GM13977 (cell line): ENCODE data around the gene DPY19L2.
"Not testable (repeated sequence)": the region's sequence is repeated elsewhere in the genome, so short reads cannot be mapped to it uniquely, and the experiment has no call there.

Source experiments
- DNase-seq: peaks from one replicate; pipeline ENCODE4 v3.0.0; 2012; ENCODE audit warnings: low spot score
- in situ Hi-C: fragments of 300-500 bp; cut with MboI; formaldehyde crosslinking; loops from one replicate; pipeline ENCODE4 v1.12.0; 2022; ENCODE audit warnings: low sequenced_read_pairs, low pct_unique_long_range_greater_than_20kb, mixed read lengths, inconsistent platforms; ENCODE audit not compliant: unreplicated experiment

The DPY19L2 gene

GRCh38 chr12:63609281-63609680 is 59.0 kb downstream of the DPY19L2 start:
- in situ Hi-C loops = not testable (repeated sequence)

GRCh38 chr12:63604985-63605384 is 63.3 kb downstream of the DPY19L2 start:
- in situ Hi-C loops, DNase-seq: not testable (repeated sequence)

More at GRCh38 chr12:63609281-63609680, 59.0 kb downstream of the DPY19L2 start:
- DNase-seq = not testable (repeated sequence)

- in situ Hi-C loops, DNase-seq: not testable (repeated sequence)
Measured at GRCh38 chr12:63594828-63595227, 73.5 kb downstream of the DPY19L2 start.

GRCh38 chr12:63584426-63584825 is 83.9 kb downstream of the DPY19L2 start:
- in situ Hi-C loops, DNase-seq: not testable (repeated sequence)

GRCh38 chr12:63583289-63583688 is 85.0 kb downstream of the DPY19L2 start:
- DNase-seq, in situ Hi-C loops: not testable (repeated sequence)

- in situ Hi-C loops = not testable (repeated sequence)
Measured at GRCh38 chr12:63577631-63578030, 90.7 kb downstream of the DPY19L2 start.

GRCh38 chr12:63572038-63572437 is 96.3 kb downstream of the DPY19L2 start:
- DNase-seq, in situ Hi-C loops: not testable (repeated sequence)

More at GRCh38 chr12:63577631-63578030, 90.7 kb downstream of the DPY19L2 start:
- not testable (repeated sequence) for DNase-seq

- in situ Hi-C loops, DNase-seq: not testable (repeated sequence)
Measured at GRCh38 chr12:63558445-63558844, 109.8 kb downstream of the DPY19L2 start.

GRCh38 chr12:63551397-63551796 is 116.9 kb downstream of the DPY19L2 start:
- in situ Hi-C loops, DNase-seq: not testable (repeated sequence)

GRCh38 chr12:63549034-63549433 is 119.3 kb downstream of the DPY19L2 start:
- in situ Hi-C loops = not testable (repeated sequence)

GRCh38 chr12:63545298-63545916 is 122.9 kb downstream of the DPY19L2 start:
- in situ Hi-C loops, DNase-seq: not testable (repeated sequence)

More at GRCh38 chr12:63549034-63549433, 119.3 kb downstream of the DPY19L2 start:
- DNase-seq = not testable (repeated sequence)

GRCh38 chr12:63538656-63539055 is 129.6 kb downstream of the DPY19L2 start:
- DNase-seq, in situ Hi-C loops: not testable (repeated sequence)

- DNase-seq, in situ Hi-C loops: not testable (repeated sequence)
Measured at GRCh38 chr12:63537838-63538237, 130.5 kb downstream of the DPY19L2 start.

- DNase-seq, in situ Hi-C loops: not testable (repeated sequence)
Measured at GRCh38 chr12:63529641-63530040, 138.7 kb downstream of the DPY19L2 start.
